ENCODE measurements around the gene VSIR. TPM values are rescaled to one million over a fixed set of nuclear protein-coding genes. Genes with fewer than 3 reads are reported as not detected.

The VSIR gene
- total and polyA plus RNA-seq, 9 of the 15 experiments (the other 6 are each of a cell fraction or from before 2014, with no cell fraction given): 0.14 to 20.5 (median 9.3) TPM

DNA sequence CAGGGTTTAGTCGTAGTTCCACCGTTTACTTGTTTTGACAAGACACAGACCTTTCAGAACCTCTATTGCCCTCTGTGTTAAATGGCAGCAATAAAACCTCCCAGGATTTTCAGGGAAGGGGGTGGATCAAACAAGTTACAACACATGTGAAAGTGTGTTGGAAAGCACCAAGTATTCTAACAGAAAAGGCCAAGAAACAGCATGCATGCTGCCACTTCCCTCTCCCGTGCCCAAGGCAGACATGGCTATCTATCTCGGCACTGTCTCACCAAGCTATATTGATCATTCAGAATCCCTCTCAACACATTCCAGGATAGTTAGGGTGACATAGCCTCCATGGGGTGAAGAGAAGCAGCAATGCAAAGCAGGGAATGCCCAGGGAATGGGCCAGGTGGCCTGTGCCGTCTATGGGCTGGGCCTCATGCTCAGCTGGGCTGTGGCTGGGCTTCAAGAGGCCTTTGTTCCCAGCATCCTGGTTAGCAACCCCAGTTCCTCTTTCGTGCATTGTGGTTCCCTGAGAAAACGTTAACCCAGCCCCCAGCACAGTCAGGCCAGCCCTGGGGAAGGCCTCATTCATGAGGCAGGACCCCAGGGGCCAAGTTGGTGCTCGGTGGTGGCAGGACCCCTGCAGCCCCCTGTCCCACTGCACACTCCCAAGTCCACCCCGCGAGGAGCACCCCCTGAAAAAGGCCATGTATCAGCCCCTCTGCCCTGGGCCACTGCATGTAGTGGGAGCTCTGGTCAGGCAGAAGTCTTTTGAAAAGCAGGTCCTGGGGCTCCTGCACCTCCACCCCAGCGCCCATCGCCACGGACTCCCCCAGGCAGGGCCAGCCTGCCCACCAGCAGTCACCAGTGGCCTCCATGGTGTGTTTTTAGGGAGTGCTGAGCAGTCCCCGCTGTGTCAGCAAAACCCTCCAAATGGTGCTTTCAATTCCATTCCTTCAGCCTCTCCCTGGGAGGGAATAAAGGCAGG is 25.5 kb downstream of the VSIR start (continued):
- TF ChIP-seq, protein P1, sequence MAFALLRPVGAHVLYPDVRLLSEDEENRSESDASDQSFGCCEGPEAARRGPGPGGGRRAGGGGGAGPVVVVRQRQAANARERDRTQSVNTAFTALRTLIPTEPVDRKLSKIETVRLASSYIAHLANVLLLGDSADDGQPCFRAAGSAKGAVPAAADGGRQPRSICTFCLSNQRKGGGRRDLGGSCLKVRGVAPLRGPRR (CRISPR knock-in tag; IDR thresholded peaks at IDR 0.05): peak; percentile 52; the same call in 1 of the 2 replicates
- no peak for TF ChIP-seq CBX3 (IDR thresholded peaks at IDR 0.05; ENCODE audit: borderline replicate concordance in 1 of 2, low read length in 2 of 2)
- 0 out of 2 replicates have a peak, but pooled peaks have one; percentile 7 for TF ChIP-seq HOXB6 (CRISPR knock-in tag; IDR thresholded peaks at IDR 0.05; ENCODE audit: borderline replicate concordance)
- TF ChIP-seq TOE1 (IDR thresholded peaks at IDR 0.05; ENCODE audit: borderline replicate concordance): no peak
- TF ChIP-seq TOE1 (CRISPR knock-in tag; IDR thresholded peaks at IDR 0.05; ENCODE audit: borderline replicate concordance, low read depth): no peak
- no peak for TF ChIP-seq STAG1 (CRISPR knock-in tag; IDR thresholded peaks at IDR 0.05; ENCODE audit: borderline replicate concordance)
- TF ChIP-seq KLF6 (CRISPR knock-in tag; IDR thresholded peaks at IDR 0.05; ENCODE audit: borderline replicate concordance): peak; percentile 81
- no peak for TF ChIP-seq ZNF584 (CRISPR knock-in tag; IDR thresholded peaks at IDR 0.05; ENCODE audit: low read depth)
- peak; percentile 82; the same call in 1 of the 2 replicates for TF ChIP-seq HIVEP1 (CRISPR knock-in tag; IDR thresholded peaks at IDR 0.05)
- TF ChIP-seq, protein P2, sequence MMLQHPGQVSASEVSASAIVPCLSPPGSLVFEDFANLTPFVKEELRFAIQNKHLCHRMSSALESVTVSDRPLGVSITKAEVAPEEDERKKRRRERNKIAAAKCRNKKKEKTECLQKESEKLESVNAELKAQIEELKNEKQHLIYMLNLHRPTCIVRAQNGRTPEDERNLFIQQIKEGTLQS (IDR thresholded peaks at IDR 0.05): no peak
- TF ChIP-seq, protein P2 (CRISPR knock-in tag; conservative IDR thresholded peaks at IDR 0.05): no peak
- TF ChIP-seq ARID2 (IDR thresholded peaks at IDR 0.05): no peak
- TF ChIP-seq FOXK1 (CRISPR knock-in tag; IDR thresholded peaks at IDR 0.05; ENCODE audit: borderline replicate concordance): no peak
- no peak for TF ChIP-seq TBL1XR1 (IDR thresholded peaks at IDR 0.05; ENCODE audit: low read length in 2 of 2)
- TF ChIP-seq SMARCE1 (IDR thresholded peaks at IDR 0.05): no peak
- TF ChIP-seq SNRNP70 (optimal IDR thresholded peaks at IDR 0.05; ENCODE audit: low read depth, low read length): no peak
- peak in 1 of 2 experiments; percentile 44; a peak in 1 of 4 replicates for TF ChIP-seq TEAD1 (CRISPR knock-in tag; IDR thresholded peaks at IDR 0.05)
- no peak for TF ChIP-seq ASH1L (IDR thresholded peaks at IDR 0.05; ENCODE audit: borderline replicate concordance, low read depth, partially characterized antibody)
- TF ChIP-seq OTX1 (CRISPR knock-in tag; IDR thresholded peaks at IDR 0.05): peak; percentile 54; the same call in 1 of the 2 replicates
- TF ChIP-seq ELF4 (CRISPR knock-in tag; IDR thresholded peaks at IDR 0.05): peak; percentile 69; the same call in 1 of the 2 replicates
- TF ChIP-seq PURB (CRISPR knock-in tag; IDR thresholded peaks at IDR 0.05; ENCODE audit: low read depth): no peak
- TF ChIP-seq TSHZ1 (CRISPR knock-in tag; IDR thresholded peaks at IDR 0.05): 0 out of 2 replicates have a peak, but pooled peaks have one; percentile 43
- no peak for TF ChIP-seq PML (IDR thresholded peaks at IDR 0.05; ENCODE audit: low read length)
